Retinal pigment epithelial cell (primary cell): ENCODE measurements around the gene AAR2.

Experiments
- DNase-seq: peaks from one replicate; pipeline ENCODE4 v3.0.0-alpha.2; 2010; ENCODE audit warnings: low read depth
- H3K4me3 ChIP-seq: 2 replicates; pipeline ENCODE4 v1.5.1; 2011; ENCODE audit warnings: mild to moderate bottlenecking, low read length, control low read depth, moderate library complexity
- TF ChIP-seq, protein P1 (sequence below): conservative IDR thresholded peaks from 2 replicates; pipeline ENCODE4 v1.5.1; 2011; ENCODE audit warnings: low read depth, low read length, control low read depth, inconsistent platforms

AAR2 gene, protein sequence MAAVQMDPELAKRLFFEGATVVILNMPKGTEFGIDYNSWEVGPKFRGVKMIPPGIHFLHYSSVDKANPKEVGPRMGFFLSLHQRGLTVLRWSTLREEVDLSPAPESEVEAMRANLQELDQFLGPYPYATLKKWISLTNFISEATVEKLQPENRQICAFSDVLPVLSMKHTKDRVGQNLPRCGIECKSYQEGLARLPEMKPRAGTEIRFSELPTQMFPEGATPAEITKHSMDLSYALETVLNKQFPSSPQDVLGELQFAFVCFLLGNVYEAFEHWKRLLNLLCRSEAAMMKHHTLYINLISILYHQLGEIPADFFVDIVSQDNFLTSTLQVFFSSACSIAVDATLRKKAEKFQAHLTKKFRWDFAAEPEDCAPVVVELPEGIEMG

DNA sequence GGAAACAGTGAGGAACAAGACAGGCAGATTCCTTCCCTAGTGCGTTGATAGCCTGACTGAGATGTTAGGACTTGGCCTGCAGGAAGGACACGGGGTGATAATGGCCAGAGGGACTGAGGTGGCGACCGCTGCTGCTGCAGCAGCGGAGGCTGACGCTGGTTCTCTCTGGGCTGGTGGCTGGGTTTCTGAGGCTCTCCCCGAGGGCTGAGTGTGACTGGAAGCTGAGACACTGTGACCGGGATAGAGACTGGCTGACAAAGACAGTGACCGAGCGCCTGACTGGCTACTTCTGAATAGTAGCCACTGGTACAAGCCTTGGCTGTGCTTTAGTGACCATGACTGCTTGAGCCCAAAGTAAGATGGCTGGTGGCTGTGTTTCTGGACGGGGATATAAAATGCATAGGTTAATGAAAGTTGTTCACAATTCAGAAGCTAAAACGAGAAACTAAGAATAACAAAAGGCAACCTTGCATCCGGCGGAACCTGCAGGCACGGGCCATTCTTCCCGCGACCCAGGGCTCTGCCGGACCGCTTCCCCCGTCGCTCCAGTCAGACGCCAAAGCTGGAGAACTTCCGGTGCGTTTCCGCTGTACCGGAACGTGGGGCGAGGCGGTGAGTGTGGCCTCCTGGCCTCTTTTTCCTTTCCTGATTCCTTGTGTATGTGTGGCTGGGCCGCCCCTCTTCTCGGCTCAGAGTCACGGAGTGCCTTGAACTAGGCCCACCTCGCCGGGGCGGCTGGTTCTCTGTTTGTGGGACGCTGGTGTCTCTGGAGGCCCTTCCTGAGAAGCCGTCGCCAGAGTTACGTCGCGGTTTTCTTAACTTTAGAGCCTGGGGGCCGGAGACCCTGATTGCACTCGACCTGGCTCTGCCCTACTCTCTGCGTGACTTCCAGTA lies at the start of gene AAR2:
TSS of gene AAR2 (plus strand) at position 587 of the 894 bp plus-strand sequence. CDS start 3,391 bp downstream, outside the sequence.
- TF ChIP-seq, protein P1, sequence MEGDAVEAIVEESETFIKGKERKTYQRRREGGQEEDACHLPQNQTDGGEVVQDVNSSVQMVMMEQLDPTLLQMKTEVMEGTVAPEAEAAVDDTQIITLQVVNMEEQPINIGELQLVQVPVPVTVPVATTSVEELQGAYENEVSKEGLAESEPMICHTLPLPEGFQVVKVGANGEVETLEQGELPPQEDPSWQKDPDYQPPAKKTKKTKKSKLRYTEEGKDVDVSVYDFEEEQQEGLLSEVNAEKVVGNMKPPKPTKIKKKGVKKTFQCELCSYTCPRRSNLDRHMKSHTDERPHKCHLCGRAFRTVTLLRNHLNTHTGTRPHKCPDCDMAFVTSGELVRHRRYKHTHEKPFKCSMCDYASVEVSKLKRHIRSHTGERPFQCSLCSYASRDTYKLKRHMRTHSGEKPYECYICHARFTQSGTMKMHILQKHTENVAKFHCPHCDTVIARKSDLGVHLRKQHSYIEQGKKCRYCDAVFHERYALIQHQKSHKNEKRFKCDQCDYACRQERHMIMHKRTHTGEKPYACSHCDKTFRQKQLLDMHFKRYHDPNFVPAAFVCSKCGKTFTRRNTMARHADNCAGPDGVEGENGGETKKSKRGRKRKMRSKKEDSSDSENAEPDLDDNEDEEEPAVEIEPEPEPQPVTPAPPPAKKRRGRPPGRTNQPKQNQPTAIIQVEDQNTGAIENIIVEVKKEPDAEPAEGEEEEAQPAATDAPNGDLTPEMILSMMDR: no peak
- peak; percentile 34 for DNase-seq
- peak within 1 kb of the TSS; percentile 97 for H3K4me3 ChIP-seq

DNA sequence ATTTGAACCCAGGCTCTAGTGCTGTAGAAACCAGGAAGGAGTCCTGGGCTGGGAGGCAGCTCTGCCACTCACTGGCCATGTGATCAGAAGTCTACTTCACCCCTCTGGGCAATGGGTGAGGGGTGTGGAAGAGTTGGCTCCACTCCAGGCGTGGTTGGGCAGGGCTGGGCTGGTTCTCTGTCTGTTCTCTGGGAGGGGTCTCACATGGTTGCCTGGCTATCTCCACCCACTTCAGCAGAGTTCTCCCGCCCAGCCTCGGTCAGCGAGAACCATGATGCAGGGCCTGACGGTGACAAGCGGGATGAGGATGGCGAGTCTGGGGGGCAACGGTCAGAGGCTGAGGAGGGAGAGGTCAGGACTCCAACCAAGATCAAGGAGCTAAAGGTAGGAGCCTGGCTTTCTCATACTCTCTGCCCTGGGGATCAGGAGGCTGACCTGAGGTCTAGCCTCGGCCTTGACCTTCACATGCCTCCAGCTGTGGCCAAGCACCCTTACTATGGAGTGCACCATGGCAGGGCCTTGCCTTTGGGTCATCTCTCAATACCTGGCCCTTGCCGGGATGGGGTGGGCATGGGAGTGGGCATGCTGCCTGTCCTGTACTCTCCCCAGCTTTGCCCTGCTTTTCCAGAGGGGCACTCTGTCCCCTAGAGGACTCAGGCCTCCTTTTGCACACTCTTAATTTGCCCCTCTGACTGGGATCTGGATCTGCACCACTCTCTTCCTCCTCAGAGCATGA lies 42.1 kb upstream of the AAR2 start:
- no peak for DNase-seq
- TF ChIP-seq, protein P1: no peak
- no peak overlapping the region for H3K4me3 ChIP-seq

DNA sequence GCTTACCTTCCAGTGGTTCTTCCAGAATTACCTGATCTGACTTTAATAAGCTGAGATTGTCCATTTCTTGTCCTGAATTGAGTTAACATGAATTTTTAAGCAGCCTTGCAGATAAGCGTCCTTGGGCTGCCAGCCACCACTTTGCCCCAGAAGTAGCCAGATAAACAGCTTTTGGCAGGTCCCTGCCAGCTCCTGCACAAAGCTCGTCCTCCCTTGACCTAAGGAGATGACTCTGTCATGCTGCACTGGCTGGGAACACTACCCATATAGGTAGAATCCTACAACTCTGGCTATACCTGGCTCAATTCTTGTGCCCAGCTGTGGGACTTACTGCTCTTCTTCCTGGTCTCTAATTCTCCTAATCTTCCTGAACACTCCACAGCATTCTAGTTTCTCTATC lies 39.6 kb upstream of the AAR2 start:
- no peak overlapping the region for H3K4me3 ChIP-seq
- TF ChIP-seq, protein P1: no peak
- DNase-seq: no peak

DNA sequence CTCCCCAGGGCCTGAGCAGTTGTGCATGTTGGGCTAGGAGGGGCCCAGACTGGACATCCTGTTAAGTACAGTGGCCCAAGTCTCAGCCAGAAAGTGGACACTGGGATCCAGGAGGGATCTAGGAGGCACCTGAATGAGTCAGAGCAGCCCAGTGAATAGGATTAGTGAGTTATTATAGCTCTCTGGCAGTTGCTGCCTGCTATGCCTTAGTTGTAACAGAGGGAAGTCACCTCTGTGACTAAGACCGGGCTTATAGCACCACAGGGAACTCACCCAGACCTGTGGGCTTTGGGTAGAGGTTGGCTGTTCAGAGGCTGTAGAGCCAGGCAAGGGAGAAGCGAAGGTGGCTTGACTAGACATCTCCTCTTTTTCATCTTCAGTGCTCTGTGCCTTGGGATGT lies 39.0 kb upstream of the AAR2 start:
- peak; percentile 39 for DNase-seq
- TF ChIP-seq, protein P1: no peak
- no peak overlapping the region for H3K4me3 ChIP-seq

DNA sequence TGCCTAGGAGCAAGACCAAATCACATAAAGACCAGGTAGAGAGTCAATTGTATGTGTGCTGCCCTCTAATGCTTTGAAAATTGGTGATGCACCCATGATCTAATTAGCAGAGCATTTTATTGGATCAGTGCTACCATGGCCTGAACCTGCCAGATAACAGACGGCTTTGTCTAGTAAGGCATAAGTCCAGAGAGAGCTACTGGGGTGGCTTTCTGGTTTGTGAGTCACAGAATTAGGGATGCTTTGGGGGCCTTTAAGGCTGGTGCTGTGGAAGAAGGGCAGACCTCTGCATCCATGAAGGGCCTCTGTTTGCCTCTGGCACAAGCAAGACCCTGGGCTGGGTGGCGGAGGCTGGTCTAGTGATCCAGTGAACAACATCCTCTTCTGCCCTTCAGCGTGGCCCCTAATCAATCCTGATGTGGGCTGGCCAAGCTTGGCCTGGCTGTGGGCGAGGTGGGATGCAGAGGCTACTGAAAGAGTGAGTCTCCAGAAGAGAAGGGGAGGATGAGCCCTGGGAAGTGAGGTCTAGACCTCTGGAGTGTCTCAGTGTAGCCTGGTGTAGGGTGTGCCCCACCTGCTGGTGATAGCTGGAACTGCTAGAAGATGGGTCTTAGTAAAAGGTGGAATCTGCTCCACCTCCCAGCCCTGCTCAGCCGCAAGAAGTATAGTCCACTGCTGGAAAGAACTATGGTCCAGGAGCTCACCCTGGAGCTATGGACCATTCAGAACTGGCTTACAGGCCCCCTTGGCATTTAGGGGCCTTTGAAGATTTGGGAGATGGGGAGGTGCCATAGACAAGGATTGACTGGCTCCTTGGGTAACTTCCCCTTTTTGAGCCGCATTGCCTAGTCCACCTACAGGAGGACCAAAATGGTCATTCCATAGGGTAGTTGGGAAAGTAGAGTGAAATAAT lies 36.7 kb upstream of the AAR2 start:
- TF ChIP-seq, protein P1: peak; percentile 97
- no peak for DNase-seq
- no peak overlapping the region for H3K4me3 ChIP-seq

DNA sequence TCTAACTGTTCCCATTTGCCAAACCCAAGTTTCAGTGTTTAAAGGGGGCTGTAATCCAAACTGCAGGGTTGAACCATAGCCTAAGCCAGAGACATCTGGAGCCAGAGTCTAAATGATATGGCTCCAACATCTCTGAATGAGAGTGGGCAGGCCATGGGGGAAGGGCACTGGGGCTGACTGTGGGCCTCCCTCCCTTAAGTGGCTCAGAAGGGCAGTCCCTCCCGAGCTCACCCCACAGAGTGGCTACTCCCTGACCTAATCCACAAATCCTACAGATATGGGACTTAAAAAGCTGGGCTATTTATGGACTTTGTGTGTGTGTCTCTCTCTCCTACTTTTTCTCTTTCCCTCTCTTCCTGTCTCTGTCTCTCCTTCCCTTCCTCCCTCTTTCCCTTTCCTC lies 35.8 kb upstream of the AAR2 start:
- H3K4me3 ChIP-seq: no peak overlapping the region
- TF ChIP-seq, protein P1: no peak
- no peak for DNase-seq
